OCI-LY3 (cell line): ENCODE data around the gene CNTNAP2.

Experiments used
- CTCF ChIP-seq: fragments of 200-600, 300-600 bp; sonication (generic); IDR thresholded peaks from 2 replicates; pipeline ENCODE4 v1.5.1; 2014; ENCODE audit warnings: antibody characterized with exemption, low read length, low read depth
- EZH2phosphoT487 ChIP-seq: fragments of 200-600 bp; shearing (Covaris generic); IDR thresholded peaks from 2 replicates; pipeline ENCODE4 v1.6.1; 2018; ENCODE audit warnings: antibody characterized with exemption, mixed run types, low read depth

GRCh38 chr7:147653456-147653855 is 1536.9 kb downstream of the CNTNAP2 start:
- TF ChIP-seq CTCF (no peak), EZH2phosphoT487 (no peak)
